Astrocyte of the spinal cord (primary cell): ENCODE measurements around the gene TAPBP.

Experiments used
- DNase-seq: peaks from one replicate; pipeline ENCODE4 v3.0.0; 2011; ENCODE audit warnings: low read depth, low spot score
- H3K4me3 ChIP-seq: 2 replicates; pipeline ENCODE4 v1.5.1; 2011; ENCODE audit warnings: low read depth, mild to moderate bottlenecking, low read length, moderate library complexity
- in situ Hi-C: cut with HindIII; loops from 2 replicates; pipeline ENCODE4 v1.10.0; 2017; ENCODE audit warnings: low sequenced_read_pairs
- TF ChIP-seq, protein P1 (sequence below): IDR thresholded peaks from 2 replicates; pipeline ENCODE4 v1.5.1; 2012; ENCODE audit warnings: low read depth, mild to moderate bottlenecking, low read length, inconsistent platforms

The TAPBP gene

GRCh38 chr6:33330736-33331135, 16.9 kb upstream of the TAPBP start:
- TF ChIP-seq, protein P1, sequence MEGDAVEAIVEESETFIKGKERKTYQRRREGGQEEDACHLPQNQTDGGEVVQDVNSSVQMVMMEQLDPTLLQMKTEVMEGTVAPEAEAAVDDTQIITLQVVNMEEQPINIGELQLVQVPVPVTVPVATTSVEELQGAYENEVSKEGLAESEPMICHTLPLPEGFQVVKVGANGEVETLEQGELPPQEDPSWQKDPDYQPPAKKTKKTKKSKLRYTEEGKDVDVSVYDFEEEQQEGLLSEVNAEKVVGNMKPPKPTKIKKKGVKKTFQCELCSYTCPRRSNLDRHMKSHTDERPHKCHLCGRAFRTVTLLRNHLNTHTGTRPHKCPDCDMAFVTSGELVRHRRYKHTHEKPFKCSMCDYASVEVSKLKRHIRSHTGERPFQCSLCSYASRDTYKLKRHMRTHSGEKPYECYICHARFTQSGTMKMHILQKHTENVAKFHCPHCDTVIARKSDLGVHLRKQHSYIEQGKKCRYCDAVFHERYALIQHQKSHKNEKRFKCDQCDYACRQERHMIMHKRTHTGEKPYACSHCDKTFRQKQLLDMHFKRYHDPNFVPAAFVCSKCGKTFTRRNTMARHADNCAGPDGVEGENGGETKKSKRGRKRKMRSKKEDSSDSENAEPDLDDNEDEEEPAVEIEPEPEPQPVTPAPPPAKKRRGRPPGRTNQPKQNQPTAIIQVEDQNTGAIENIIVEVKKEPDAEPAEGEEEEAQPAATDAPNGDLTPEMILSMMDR: no peak
- DNase-seq: no peak
- H3K4me3 ChIP-seq: no peak overlapping the region
- in situ Hi-C loops: no loop called here

DNA sequence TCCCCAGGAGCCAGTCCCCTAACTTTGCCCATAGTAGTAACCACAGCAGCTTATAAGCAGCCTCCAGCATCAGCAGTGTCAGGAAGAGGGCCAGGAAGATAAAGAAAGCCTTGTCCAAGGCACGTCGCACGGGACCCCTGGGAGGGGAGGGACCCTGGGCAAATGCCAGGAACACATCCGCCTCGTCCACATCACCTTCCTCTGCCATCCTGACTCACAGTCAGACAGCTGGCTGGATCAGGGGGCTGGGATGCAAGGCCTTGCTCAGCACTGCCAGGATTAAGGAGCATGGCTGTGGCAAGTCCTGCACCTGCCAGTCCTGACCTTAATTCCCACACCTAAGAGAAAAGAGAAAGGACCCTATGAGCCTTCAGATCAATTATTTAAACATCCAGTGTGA, 15.2 kb upstream of the TAPBP start:
- in situ Hi-C loops: no loop called here
- H3K4me3 ChIP-seq: no peak overlapping the region
- no peak for DNase-seq
- TF ChIP-seq, protein P1: no peak

- in situ Hi-C loops: no loop called here
- no peak for DNase-seq
- TF ChIP-seq, protein P1: no peak
- no peak overlapping the region for H3K4me3 ChIP-seq
Observed at GRCh38 chr6:33324125-33324524, 10.2 kb upstream of the TAPBP start.

DNA sequence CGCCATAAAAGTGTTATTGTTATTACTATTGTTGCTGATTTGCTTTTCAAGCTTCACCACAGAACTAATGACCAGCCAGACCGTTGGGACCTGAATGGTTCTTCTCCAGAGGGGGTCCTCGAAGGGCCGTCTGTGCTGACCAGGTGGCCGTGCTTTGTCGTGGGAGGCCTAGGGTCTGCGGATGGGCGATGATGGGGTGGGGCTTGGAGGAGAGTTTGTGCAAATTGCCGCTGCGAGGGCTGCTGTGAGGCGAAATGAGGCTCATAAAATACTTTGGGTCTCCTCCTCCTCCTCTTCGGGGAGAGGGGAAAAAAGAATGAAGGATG, 9.7 kb upstream of the TAPBP start:
- no peak for DNase-seq
- in situ Hi-C loops: no loop called here
- TF ChIP-seq, protein P1: no peak
- H3K4me3 ChIP-seq: peak overlapping the region; percentile 75

GRCh38 chr6:33321227-33321626, 7.3 kb upstream of the TAPBP start:
- H3K4me3 ChIP-seq: peak overlapping the region; percentile 75
- in situ Hi-C loops: no loop called here
- no peak for DNase-seq
- TF ChIP-seq, protein P1: no peak

DNA sequence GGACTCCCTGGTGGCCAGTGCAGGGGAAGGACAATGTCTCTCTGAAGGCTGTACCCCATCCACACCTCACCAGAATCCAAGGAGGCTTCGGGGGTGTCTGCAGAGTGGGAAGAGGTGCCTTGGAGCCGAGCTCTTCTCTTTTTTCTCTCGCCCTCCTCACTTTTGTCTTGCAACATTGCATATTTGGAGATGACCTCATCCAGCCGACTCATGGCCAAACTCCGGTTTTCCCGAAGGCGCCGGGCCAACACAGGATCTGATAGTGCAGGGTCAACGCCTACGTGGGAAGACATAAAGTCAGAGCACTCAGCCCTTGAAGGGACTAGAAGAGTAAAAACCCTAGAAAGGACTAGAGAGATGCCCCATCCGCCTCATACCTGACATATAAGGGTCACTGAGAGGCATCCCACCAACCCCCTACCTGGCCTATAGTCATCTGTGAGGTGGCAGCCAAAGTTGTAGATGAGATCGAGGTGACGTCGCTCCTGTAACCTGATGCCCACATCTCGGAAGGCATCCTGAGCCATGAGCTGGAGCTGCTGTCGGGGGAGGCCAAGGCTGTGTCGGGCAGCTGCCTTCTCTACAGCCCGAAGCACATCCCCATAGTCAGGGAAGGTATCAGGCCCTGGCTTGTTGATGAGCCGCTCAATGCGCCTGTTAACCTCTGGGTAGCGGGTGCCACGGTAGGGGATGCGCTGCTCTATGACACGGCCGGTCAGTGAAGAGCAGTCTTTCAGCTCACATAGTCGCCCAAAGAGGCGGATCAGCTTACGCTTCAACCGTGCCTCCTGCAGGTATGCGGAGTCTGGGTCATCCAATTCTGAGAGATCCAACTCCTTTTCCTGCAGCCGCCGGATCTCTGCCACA, 6.7 kb upstream of the TAPBP start:
- H3K4me3 ChIP-seq: no peak overlapping the region
- in situ Hi-C loops: no loop called here
- peak; percentile 87 for DNase-seq
- TF ChIP-seq, protein P1: no peak

GRCh38 chr6:33319939-33320314, 6.0 kb upstream of the TAPBP start:
- DNase-seq: peak; percentile 4
- TF ChIP-seq, protein P1: no peak
- in situ Hi-C loops: no loop called here
- H3K4me3 ChIP-seq: no peak overlapping the region
